Right lung (tissue), 10 donors: ENCODE results near the gene KRTAP4-2. TPM values are rescaled to one million over a fixed set of nuclear protein-coding genes. Genes with fewer than 3 reads are reported as not detected.
"Not testable (repeated sequence)": the region's sequence is repeated elsewhere in the genome, so short reads cannot be mapped to it uniquely, and the experiment has no call there.

Experiments used
- DNase-seq, 2 donors: peaks; one replicate each; pipeline ENCODE4 v3.0.0-alpha.2; 2013
- long read RNA-seq, 8 donors: transcript quantifications; one replicate each; lab custom pipeline, GENCODE V29; 2026
- polyA plus RNA-seq, 5 donors: library from polyadenylated mRNA; unstranded; fragments of 120-200 nt; gene quantifications; one replicate each; pipeline versions ENCODE4 v1.2.1 to v1.2.3, GENCODE V29; 2013; ENCODE audit warnings: inconsistent platforms in 1 of 5, low replicate concordance in 1 of 5; ENCODE audit not compliant: insufficient read length in 5 of 5, insufficient read depth in 1 of 5

KRTAP4-2 gene
- polyA plus RNA-seq: not detected
- long read RNA-seq, donor 1: 0 reads
- long read RNA-seq, donor 2: 0 reads
- long read RNA-seq, donor 3: 0 reads
- long read RNA-seq, donor 4: 0 reads
- long read RNA-seq, donor 5: 0 reads
- long read RNA-seq, donor 6: 0 reads
- long read RNA-seq, donor 7: 0 reads
- long read RNA-seq, donor 8: 0 reads

DNA sequence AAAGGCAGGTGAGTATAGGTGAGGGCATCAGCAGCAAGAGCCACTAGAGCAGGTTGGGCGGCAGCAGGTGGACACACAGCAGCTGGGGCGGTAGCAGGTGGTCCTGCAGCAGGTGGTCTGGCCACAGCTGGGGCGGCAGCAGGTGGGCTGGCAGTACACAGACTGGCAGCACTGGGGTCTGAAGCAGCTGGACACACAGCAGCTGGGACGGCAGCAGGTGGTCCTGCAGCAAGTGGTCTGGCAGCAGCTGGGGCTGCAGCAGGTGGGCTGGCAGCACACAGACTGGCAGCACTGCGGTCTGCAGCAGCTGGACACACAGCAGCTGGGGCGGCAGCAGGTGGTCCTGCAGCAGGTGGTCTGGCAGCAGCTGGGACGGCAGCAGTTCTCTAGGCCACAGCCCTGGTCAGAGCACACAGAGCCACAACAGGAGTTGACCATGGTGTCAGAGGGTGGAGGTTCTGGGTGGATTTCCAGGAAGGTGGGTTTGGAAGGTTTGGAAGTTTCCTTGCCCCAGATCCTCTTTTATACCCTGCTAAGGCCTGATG, at the start of gene KRTAP4-2:
TSS of gene KRTAP4-2 (minus strand) at position 495 of the 545 bp plus-strand sequence. CDS start at position 438, 57 bp downstream.
- DNase-seq: no peak

DNA sequence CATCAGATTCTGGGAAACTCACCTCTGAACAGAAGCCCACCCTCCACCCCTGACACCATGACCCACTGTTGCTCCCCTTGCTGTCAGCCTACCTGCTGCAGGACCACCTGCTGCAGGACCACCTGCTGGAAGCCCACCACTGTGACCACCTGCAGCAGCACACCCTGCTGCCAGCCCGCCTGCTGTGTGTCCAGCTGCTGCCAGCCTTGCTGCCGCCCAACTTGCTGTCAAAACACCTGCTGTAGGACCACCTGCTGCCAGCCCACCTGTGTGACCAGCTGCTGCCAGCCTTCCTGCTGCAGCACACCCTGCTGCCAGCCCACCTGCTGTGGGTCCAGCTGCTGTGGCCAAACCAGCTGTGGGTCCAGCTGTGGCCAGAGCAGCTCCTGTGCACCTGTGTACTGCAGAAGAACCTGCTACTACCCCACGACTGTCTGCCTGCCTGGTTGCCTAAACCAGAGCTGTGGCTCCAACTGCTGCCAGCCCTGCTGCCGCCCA, 48.6 kb upstream of the KRTAP4-2 start, which contains the start of gene KRTAP9-2:
TSS of gene KRTAP9-2 (plus strand) at position 51 of the 498 bp plus-strand sequence. CDS start at position 58, 7 bp downstream.
- DNase-seq: not testable (repeated sequence)

DNA sequence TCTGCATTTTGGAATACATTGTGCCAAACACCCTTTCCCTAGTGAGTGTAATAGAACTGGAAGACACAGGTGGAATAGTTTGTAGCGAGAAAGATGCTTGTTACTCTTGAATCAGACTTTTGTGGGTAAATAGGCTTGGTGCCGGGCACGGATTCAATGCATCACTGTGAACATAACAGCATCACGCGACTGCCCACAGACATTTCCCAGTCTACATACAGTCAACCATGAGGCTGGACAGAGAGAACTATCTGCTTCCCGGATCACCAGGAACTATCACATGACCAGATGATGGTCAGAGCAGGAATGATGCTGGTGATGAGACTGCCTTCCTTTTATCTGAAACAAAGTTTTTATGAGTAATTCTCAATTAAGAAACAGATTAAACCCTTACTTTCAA, 48.0 kb upstream of the KRTAP4-2 start:
- no peak for DNase-seq

DNA sequence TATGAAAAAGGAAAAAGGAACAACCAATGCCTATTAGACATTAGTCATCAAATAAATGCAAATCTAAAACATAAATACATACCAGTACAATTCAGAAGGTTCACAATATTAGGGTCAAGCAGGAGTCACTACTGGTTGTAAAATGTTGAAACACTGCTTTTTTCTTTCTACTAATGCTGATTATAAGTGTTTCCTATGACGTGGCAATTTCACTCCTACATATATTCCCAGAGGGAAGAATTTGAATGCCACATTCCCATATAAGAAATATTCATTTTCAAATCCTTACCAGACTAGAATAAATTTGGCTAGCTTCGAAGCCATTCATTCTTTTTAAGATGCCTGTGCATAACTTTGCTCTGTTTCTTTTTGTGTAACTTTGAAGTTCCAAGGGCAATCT, 45.8 kb upstream of the KRTAP4-2 start:
- DNase-seq: no peak

- no peak for DNase-seq
These were observed 37.7 kb upstream of the KRTAP4-2 start for GRCh38 chr17:41215681-41216080.

- no peak for DNase-seq
These were observed 34.6 kb upstream of the KRTAP4-2 start for GRCh38 chr17:41212524-41213169.

GRCh38 chr17:41211845-41212466, 33.9 kb upstream of the KRTAP4-2 start:
- no peak for DNase-seq

GRCh38 chr17:41199421-41200078, 21.5 kb upstream of the KRTAP4-2 start:
- no peak for DNase-seq

DNA sequence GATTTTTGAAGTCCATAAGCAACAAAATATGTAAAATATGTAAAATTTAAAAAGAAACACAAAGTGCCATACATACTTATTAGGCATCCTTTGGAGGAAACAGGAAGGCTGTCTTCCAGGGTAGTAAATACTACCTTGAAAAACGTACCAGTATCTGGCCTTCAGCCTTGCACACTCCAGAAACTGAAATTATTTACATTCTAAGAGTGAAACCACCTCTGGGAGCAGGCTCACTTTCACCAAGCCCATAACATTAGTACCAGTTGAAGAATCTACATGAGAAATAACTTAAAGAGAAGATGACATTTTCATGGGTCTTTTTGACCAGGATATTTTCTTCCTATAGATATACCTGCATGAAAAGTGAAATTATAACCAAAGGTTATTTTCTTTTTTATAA, 18.0 kb upstream of the KRTAP4-2 start:
- DNase-seq: no peak

DNA sequence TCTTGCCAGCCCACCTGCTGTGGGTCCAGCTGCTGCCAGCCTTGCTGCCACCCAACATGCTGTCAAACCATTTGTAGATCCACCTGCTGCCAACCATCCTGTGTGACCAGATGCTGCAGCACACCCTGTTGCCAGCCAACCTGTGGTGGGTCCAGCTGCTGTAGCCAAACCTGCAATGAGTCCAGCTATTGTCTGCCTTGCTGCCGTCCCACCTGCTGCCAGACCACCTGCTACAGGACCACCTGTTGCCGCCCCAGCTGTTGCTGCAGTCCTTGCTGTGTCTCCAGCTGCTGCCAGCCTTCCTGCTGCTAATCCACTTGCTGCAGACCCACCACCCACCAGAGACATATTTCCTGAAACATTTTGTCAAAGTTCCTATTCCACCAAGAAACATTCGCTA, 12.3 kb upstream of the KRTAP4-2 start:
- no peak for DNase-seq

DNA sequence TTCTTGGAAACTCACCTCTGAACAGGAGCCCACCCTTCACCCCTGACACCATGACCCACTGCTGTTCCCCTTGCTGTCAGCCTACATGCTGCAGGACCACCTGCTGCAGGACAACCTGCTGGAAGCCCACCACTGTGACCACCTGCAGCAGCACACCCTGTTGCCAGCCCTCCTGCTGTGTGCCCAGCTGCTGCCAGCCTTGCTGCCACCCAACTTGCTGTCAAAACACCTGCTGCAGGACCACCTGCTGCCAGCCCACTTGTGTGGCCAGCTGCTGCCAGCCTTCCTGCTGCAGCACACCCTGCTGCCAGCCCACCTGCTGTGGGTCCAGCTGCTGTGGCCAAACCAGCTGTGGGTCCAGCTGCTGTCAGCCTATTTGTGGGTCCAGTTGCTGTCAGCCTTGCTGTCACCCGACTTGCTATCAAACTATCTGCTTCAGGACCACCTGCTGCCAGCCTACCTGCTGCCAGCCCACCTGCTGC, 11.9 kb upstream of the KRTAP4-2 start, which contains the start of gene KRTAP9-1:
TSS of gene KRTAP9-1 (plus strand) at position 51 of the 482 bp plus-strand sequence. CDS start at position 51, 0 bp downstream.
- DNase-seq: not testable (repeated sequence)

DNA sequence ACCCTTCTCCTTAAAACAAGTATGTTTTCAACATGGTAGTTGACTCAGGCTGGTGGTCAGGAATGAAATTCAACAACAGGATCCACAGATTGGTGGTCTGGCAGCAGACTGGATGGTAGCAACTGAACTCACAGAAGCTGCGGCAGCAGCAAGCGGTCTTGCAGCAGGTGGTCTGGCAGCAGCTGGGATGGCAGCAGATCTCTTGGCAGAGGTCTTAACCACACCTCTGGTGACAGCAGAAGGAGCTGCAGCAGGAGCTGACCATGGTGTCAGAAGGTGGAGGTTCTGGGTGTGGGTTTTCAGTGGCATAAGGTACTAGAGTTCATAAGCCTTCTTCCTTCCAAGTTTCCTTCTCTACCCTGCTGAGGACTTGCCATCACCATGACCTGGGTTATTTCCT, 8.9 kb upstream of the KRTAP4-2 start:
- no peak for DNase-seq

GRCh38 chr17:41185001-41185400, 7.0 kb upstream of the KRTAP4-2 start:
- DNase-seq: no peak

- no peak for DNase-seq
These were observed 6.5 kb upstream of the KRTAP4-2 start, which contains the start of gene KRTAP4-1 for GRCh38 chr17:41184480-41184961. Gene KRTAP4-1 (minus strand): TSS chr17:41184911. CDS start chr17:41184854, 57 bp downstream.

GRCh38 chr17:41178843-41179616, 1.0 kb upstream of the KRTAP4-2 start:
- no peak for DNase-seq

DNA sequence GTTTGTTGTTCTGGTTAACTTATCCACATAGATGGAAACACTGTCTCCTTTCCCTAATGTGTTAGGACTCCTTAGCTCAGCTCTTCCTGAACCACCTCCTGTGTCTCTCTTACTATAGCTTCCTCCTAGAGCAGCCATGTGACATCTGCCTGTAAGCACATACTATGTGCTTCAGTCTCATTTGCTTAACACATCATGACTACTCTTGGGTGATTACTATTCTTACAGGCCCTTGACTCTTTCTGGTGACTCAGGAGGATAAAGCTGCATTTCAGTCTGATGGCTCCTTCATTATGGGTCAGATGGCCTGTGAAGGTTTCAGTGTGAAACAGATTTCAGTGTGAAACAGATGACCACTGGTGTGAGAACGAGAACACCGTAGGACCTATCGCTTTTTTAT, 320 bp upstream of the KRTAP4-2 start:
- no peak for DNase-seq

GRCh38 chr17:41176744-41177387, 1.2 kb downstream of the KRTAP4-2 start:
- DNase-seq: no peak

GRCh38 chr17:41171886-41172285, 6.1 kb downstream of the KRTAP4-2 start:
- DNase-seq: no peak

- no peak for DNase-seq
These were observed 9.9 kb downstream of the KRTAP4-2 start, which contains the start of gene KRTAP4-3 for GRCh38 chr17:41168121-41168520. Gene KRTAP4-3 (minus strand): TSS chr17:41168221. CDS start chr17:41168172, 49 bp downstream.

- no peak for DNase-seq
These were observed 10.5 kb downstream of the KRTAP4-2 start for GRCh38 chr17:41167561-41167960.
